ENCODE results near the gene UBE2N. TPM values are rescaled to one million over a fixed set of nuclear protein-coding genes. Genes with fewer than 3 reads are reported as not detected.
A peak's percentile ranks its signal among the peaks of the same experiment; 100 is the strongest.
"Not testable (repeated sequence)": the region's sequence is repeated elsewhere in the genome, so short reads cannot be mapped to it uniquely, and the experiment has no call there.

Gene UBE2N
- total RNA-seq, 1 donor from 2014 or later = 59.6 TPM

DNA sequence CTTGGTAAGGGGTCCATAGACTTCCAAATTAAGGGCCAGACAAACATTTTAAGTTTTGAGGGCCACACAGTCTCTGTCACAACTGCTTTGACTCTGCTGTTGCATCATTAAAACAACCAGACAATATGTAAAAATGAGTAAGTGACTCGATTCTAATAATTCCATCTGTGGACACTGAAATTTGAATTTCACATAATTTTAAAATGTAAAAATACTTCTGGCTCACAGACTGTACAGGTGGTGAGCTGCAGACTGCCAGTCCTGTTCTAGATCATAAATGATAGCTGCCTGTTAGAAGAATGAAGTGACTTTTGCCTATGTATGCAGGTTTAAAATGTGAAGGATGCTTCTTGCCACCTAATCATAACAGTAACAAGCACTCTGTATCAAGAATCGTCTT lies 48.3 kb downstream of the UBE2N start:
- H3K36me3 ChIP-seq (ENCODE audit: control insufficient read depth, insufficient read depth, low read length) = no peaks in the 10 kb centered on the region
- TF ChIP-seq, protein P1, sequence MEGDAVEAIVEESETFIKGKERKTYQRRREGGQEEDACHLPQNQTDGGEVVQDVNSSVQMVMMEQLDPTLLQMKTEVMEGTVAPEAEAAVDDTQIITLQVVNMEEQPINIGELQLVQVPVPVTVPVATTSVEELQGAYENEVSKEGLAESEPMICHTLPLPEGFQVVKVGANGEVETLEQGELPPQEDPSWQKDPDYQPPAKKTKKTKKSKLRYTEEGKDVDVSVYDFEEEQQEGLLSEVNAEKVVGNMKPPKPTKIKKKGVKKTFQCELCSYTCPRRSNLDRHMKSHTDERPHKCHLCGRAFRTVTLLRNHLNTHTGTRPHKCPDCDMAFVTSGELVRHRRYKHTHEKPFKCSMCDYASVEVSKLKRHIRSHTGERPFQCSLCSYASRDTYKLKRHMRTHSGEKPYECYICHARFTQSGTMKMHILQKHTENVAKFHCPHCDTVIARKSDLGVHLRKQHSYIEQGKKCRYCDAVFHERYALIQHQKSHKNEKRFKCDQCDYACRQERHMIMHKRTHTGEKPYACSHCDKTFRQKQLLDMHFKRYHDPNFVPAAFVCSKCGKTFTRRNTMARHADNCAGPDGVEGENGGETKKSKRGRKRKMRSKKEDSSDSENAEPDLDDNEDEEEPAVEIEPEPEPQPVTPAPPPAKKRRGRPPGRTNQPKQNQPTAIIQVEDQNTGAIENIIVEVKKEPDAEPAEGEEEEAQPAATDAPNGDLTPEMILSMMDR (IDR thresholded peaks at IDR 0.05; ENCODE audit: insufficient read depth, low read length, poor library complexity, severe bottlenecking) = no peak
- H3K27me3 ChIP-seq (ENCODE audit: control insufficient read depth, insufficient read depth, low read length) = no peaks in the 10 kb centered on the region

DNA sequence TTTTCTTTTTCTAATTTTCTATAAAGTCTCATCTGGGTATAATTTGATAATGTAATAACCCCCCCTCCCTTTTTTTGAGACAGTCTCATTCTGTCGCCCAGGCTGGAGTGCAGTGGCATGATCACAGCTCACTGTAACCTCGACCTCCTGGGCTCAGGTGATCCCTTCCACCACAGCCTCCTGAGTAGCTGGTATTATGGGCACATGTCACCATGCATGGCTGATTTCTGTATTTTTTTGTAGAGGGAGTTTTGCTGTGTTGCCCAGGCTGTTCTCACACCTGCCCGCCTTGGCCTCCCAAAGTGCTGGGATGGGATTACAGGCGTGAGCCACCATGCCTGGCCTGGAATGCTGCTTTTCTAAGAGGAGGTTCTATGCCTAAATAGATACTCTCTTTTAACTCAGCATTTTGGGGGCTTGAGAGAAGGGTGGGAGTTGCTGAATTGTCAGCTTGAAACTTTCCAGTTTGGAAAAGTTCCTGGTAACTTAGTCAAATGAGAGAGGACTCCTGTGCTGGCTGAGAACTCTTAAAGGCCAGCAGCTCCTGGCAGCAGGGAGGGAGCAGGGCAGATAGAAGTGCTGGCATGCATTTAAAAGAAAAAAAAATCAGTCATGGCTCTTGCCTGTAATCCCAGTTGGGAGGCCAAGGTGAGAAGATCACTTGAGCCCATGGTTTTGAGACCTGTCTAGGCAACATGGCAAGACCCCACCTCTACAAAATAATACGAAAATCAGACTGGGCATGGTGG lies 51.0 kb downstream of the UBE2N start:
- DNase-seq (ENCODE audit: low read depth) = no peak
- Histone ChIP-seq H3K36me3 (ENCODE audit: control insufficient read depth, insufficient read depth, low read length) (no peaks in the 10 kb centered on the region), H3K27me3 (ENCODE audit: control insufficient read depth, insufficient read depth, low read length) (no peaks in the 10 kb centered on the region), H3K4me3 (ENCODE audit: low read depth, low read length) (no peak overlapping the region)
- TF ChIP-seq, protein P1 (IDR thresholded peaks at IDR 0.05; ENCODE audit: insufficient read depth, low read length, poor library complexity, severe bottlenecking) = no peak

More for the DNA sequence above, 48.3 kb downstream of the UBE2N start:
- DNase-seq (ENCODE audit: low read depth) = no peak
- no peak overlapping the region for H3K4me3 ChIP-seq (ENCODE audit: low read depth, low read length)

DNA sequence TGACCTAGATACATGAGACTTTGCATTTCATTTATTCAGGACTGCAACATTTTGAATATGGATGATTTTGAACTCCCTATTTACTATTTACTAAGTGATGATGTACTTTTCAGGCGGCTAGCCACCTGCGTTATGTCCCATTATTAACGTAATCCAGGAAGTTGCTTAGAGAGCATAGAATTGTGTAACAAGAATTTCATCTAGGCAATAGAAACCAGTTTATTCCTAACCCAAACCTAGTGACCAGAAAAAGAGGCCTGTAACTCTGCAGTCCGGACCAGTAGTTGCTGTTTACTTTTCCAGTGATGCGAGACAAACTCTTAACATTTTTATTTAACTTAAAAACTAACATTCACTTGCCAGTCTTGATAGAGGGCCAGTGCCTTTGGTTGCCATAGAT lies 51.7 kb downstream of the UBE2N start:
- Histone ChIP-seq H3K27me3 (ENCODE audit: control insufficient read depth, insufficient read depth, low read length) (no peaks in the 10 kb centered on the region), H3K36me3 (ENCODE audit: control insufficient read depth, insufficient read depth, low read length) (no peaks in the 10 kb centered on the region), H3K4me3 (ENCODE audit: low read depth, low read length) (no peak overlapping the region)
- TF ChIP-seq, protein P1 (IDR thresholded peaks at IDR 0.05; ENCODE audit: insufficient read depth, low read length, poor library complexity, severe bottlenecking) = no peak
- no peak for DNase-seq (ENCODE audit: low read depth)

DNA sequence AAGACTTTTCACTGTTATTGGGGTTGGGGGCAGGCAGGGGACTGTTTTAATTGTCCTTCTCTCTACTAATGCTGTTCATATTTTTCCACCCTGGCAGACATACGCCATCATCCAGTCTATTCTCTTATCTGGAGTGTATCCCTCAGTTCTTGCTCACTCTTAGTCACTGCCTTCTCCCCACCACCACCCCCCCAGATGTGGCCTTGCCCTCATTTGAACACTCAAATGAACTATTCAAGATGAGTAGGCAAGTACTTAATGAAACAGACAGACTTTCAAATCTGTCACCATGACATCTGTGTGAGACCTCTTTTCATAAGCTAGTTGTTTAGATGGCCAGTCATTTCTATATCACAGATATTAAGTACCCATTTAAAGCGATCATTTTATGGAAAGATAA lies 54.0 kb downstream of the UBE2N start:
- Histone ChIP-seq H3K4me3 (ENCODE audit: low read depth, low read length) (no peak overlapping the region), H3K27me3 (ENCODE audit: control insufficient read depth, insufficient read depth, low read length) (no peaks in the 10 kb centered on the region), H3K36me3 (ENCODE audit: control insufficient read depth, insufficient read depth, low read length) (no peaks in the 10 kb centered on the region)
- no peak for DNase-seq (ENCODE audit: low read depth)
- TF ChIP-seq, protein P1 (IDR thresholded peaks at IDR 0.05; ENCODE audit: insufficient read depth, low read length, poor library complexity, severe bottlenecking) = no peak

DNA sequence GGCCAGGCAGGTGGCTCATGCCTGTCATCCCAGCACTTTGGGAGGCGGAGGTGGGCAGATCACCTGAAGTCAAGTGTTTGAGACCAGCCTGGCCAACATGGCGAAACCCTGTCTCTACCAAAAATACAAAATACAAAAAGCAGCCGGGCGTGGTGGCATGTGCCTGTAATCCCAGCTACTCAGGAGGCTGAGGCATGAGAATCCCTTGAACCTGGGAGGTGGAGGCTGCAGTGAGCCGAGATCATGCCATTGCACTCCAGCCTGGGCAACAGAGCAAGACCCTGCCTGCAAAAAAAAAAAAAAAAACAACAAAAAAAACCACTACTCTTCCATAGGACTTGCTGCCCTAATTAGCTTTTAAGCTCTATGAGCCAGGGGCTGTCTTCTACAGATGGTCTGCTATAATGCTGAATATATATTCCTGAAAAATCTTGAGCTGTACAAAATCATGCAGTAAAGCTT lies 59.7 kb downstream of the UBE2N start:
- DNase-seq (ENCODE audit: low read depth); H3K27me3 ChIP-seq (ENCODE audit: control insufficient read depth, insufficient read depth, low read length); H3K4me3 ChIP-seq (ENCODE audit: low read depth, low read length); H3K36me3 ChIP-seq (ENCODE audit: control insufficient read depth, insufficient read depth, low read length): not testable (repeated sequence)

DNA sequence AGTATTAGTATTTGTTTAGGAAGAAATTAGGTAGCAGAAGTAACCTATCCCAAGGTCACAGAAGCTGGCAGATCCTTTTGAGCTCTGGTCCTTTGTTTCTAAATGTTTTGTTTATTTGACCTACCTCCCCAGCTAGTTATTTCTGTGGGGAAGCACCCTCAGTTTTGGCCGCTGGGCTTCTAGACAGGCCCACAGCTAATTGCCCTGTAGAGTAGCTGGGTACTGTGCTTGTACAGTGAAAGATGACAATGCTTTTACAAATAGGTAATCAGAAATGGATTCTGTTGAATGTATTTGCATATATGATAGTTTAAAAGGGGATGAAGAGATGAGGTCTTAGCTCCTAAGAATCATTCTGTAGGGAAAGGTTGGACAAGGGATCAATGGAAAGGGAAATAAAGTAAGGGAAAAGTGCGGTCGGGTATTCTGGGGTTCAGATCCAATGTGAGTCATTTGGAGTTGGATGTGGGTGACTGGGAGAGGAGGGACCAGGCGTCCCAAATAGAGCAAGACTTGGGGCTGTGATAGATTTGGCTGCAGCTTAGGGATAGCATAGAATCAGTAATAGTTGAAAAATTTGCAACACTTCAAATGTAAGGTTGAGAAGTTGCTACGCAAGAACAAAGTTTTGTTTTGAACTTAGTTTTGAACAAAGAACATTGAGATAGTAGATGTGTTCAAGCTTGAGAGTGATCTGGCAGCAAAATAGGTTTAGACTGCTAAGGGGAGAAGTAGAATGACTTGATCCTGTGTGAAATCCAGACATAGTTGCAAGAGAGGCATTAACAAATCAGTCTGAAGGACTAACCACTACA lies 60.4 kb downstream of the UBE2N start:
- TF ChIP-seq, protein P1 (IDR thresholded peaks at IDR 0.05; ENCODE audit: insufficient read depth, low read length, poor library complexity, severe bottlenecking) = no peak
- peak overlapping the region; percentile 75 for H3K4me3 ChIP-seq (ENCODE audit: low read depth, low read length)
- H3K36me3 ChIP-seq (ENCODE audit: control insufficient read depth, insufficient read depth, low read length) = no peaks in the 10 kb centered on the region
- DNase-seq (ENCODE audit: low read depth) = no peak
- H3K27me3 ChIP-seq (ENCODE audit: control insufficient read depth, insufficient read depth, low read length) = no peaks in the 10 kb centered on the region

Measured in kidney epithelial cell (primary cell).